HPDE6-E6E7 (cell line): Measurements from ENCODE around the gene LRRC1.

Source experiments
- DNase-seq: peaks from one replicate; pipeline ENCODE4 v3.0.0; 2011; ENCODE audit warnings: missing footprints; ENCODE audit errors: extremely low spot score

The LRRC1 gene

GRCh38 chr6:53815381-53816119 lies 20.7 kb downstream of the LRRC1 start:
- no peak for DNase-seq

DNA sequence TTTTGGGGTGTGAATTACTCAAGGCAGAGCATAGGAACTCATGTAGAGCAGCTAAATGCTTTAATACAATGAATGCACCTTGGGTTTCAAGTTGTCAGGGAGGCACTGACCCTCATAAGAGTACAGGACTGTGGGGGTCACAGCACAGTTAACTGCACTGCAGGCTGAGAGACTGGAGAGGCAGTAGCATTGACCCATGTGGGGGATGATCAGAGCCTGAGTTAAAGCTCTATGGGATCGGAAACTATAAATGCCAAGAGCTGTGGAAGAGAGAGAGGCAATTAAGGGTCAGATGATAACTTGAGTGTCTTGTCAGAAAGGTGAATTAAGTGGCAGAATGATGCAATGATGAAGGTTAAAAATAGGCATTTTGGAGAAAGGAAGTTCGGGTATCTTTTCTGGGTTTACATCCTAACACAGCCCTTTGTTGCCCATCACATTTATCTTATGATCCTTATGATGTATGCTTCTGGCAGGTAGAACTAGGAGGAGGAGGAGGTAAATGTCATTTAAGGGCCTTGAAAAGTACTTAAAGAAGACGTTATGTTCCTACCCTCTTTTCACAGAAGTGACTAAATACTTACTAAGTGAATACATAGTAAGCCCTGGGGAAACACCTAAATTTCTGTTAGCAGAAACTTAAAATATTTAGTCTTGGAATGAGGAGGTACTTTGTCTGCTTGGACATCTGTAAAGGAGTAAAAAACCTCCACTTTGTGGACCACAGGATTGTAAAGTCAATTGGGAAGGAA lies 24.2 kb downstream of the LRRC1 start:
- no peak for DNase-seq

GRCh38 chr6:53822401-53823125 lies 27.8 kb downstream of the LRRC1 start:
- no peak for DNase-seq

DNA sequence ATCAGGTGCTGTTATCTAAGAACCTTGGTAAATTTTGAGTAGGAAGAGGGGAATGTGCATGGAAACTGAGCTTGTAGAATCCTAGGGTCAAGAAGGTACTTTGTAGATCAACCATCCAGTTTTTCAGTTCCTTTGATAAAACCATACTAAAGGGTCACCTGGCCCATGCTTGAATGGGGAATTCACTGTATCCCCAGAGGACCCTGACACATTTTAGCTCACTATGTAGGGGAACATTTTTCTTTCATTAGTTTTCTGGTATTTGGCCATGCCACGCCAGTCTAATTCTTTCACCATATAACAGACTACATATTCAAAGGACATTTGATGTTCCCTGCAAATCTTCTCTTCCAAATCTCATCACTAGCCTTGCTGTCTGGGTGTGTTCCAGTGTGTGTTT lies 29.9 kb downstream of the LRRC1 start:
- DNase-seq = no peak

DNA sequence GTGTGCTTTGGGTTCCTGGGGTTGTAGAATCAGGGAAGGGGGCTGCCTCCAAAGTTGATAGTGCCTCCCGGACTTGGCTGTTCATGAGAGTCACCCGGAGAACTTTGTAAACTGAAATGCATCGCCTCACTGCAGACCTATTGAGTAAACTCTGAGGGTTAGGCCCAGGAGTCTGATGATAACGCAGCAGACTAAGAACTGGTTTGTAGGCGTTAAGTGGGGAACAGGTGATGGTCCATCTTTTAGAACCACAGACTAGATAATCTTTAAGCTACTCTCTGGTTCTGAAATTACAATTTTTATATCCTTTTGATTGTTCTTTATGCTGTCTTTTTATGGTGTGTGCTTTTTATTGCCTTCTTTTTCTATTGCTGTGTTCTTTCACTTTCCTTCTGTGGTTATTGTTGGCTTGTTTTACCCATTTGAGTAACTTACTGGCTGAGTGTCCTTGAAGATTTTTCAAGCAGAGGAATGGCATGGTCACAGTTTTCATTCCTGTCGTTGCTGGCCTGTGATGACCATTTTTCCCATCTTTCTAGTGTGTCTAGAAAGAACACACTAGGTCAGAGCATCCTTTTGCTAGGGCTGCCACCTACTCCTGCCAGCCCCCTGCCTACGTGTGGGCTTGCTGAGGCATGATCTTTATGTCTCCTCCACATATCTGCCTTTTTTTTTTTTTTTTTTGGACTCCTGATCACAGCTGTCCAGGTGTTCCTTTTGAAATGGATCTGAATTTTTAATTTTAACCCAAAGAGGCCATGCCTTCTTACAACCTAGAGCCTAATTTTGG lies 30.9 kb downstream of the LRRC1 start:
- DNase-seq = no peak

DNA sequence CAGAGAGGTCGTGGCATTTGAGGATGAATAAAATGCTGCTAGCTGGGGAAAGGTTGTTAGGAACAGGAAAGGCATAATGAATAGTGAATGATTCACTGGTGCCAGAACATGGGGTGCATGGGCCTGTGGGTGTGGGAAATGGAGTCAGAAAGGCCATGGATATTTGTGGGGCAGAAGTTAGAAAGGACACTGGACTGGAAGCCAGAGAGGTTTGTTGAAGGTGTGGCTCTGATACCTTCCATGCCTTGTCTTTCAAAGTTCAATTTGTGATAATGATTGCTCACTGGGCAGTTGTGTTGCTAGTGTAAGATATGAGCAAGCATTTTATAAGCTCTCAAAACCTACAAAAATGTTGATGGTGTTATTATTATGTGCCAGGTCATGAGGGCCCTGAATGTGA lies 32.7 kb downstream of the LRRC1 start:
- DNase-seq = no peak

DNA sequence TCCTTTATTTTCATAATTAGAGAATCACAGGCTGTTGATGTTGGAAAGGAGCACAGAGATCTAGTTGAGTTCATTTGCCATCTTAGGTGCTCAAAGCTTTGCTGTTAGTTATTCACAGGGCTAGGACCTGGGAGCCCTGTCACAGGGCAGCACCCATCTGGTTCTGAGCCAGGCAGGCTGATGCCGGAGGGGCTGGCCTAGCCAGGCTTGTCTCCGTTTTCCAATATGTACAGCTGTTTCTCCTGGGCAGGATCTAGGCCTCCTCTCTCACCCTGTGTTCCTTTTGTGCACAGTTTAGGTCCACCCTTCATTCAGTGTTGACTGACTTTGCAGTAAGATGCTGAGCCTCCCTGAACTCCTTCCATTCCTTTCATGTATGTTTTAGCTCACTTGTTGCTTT lies 33.4 kb downstream of the LRRC1 start:
- no peak for DNase-seq

GRCh38 chr6:53828966-53829697 lies 34.3 kb downstream of the LRRC1 start:
- DNase-seq = no peak

- DNase-seq = no peak
These were observed 35.0 kb downstream of the LRRC1 start for GRCh38 chr6:53829698-53830221.

DNA sequence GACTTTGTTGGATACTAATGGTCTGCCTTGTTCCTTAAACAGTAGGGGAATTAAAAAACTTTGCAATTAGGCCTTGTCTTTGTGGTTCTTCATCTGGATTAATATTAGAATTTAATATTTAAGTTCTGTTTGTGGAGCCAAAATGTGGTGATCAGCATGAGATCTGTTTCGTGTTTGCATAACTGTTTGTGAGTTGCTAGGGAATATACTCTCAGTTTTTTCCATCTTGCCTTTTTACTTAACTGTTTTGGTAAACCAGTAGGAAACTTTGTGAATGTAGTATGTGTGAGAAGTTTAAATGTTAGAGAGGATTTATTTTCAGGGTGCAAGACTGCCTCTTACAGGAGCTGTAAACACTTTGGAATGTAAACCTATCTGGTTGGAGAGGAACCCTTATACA lies 35.6 kb downstream of the LRRC1 start:
- no peak for DNase-seq

GRCh38 chr6:53831081-53831869 lies 36.5 kb downstream of the LRRC1 start:
- DNase-seq = no peak

- DNase-seq = no peak
These were observed 37.3 kb downstream of the LRRC1 start for GRCh38 chr6:53831936-53832660.

- DNase-seq = no peak
These were observed 38.4 kb downstream of the LRRC1 start for GRCh38 chr6:53833155-53833554.

GRCh38 chr6:53834132-53834531 lies 39.3 kb downstream of the LRRC1 start:
- DNase-seq = no peak

- no peak for DNase-seq
These were observed 43.3 kb downstream of the LRRC1 start for GRCh38 chr6:53837865-53838769.

DNA sequence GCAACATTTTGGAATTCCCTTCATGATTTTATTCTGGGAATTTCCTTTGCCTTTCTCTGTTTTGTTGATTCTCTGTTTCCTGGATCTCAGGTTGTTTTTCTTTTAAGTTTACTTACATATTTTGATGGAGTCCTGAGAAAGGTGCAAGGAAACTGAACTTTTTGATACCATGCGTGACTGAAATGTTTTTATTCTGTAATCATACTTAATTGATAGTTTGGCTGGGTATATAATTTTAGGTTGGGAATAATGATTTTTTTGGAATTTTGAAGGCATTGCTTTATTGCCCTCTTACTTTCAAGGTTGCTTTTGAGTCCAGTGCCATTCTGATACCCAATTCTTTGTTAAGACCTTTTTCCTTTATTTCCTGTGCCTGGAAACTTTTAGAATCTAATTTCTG lies 45.2 kb downstream of the LRRC1 start:
- no peak for DNase-seq

DNA sequence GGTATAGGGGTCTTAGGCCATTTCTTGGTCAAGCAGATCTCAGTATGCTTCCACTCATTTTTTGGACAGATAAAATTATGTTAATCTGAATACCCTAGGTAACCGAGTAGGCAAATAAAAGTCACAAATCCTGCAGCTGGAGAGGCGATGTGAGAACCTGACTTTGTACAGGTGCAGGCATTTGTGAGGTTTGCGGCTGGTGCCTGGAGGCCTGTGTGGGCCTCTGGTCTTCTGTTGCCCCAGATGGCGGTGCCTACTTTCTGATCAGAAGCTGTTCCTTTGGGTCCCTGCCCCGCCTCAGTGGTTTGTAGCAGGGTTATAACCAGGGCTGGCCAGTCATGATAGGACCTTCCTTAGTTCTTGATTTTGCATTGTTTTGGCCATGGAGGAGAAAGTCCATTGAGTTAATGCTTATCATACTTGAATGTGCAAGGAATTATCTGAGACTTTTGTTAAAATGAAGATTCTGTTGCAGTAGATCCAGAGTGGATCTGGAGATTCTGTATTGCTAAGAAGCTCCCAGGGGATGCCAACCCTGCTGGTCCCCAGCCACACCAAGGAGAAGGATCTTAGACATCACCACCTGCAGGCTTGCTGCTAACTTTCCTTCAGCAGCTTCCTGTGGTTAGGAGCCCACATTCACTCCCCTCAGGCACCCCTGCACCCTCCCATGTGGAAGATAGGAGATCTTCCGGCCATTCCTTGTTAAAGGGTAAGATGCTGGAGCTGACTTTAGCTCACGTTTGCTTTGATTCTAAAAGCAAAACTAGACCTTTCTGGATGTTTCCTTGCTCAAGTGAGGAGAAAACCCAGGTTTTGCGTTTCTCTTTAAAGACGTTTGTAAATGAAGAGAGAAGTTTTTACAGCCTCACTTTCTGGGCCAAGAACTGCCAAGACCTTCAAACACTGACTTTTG lies 50.7 kb downstream of the LRRC1 start:
- DNase-seq = no peak
